ENCODE results near the gene ARL6. TPM values are rescaled to one million over a fixed set of nuclear protein-coding genes. Genes with fewer than 3 reads are reported as not detected.

Gene ARL6, protein sequence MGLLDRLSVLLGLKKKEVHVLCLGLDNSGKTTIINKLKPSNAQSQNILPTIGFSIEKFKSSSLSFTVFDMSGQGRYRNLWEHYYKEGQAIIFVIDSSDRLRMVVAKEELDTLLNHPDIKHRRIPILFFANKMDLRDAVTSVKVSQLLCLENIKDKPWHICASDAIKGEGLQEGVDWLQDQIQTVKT
- total RNA-seq = 4.0 and 8.5 TPM in 2 replicates

GRCh38 chr3:97764407-97765238 lies at the start of gene ARL6:
Gene ARL6, plus strand, starts transcription at chr3:97764758. Its CDS starts 3,350 bp downstream, at chr3:97768108.

DNA sequence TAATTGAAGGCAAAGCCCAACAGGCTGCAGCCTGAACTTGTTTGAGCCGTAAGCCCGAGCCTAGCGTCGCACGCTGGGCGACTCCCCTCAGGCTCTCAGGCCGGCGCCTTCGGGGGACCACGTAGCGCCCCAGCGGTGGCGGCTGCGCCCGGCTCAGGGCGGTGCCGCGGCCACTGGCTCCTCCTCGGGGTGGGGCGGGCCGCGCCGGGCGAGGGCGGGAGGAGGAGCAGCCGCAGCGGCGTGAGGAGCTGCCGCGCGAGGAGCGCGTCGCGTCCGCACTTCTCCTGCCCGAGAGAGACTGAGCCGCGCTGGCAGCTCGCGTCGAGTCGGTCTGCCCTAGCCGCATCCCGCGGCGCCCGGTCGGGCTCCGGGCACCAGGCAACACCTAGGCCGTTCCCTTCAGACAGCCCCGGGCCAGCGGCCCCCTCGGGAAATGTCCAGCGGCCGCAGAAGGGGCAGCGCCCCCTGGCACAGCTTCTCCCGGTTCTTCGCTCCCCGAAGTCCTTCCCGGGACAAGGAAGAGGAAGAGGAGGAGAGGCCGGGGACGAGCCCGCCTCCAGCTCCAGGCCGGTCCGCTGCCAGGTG lies 57.3 kb downstream of the ARL6 start, which contains the start of gene CRYBG3:
Gene CRYBG3, plus strand, starts transcription at position 238 of the 585 bp plus-strand sequence. Its CDS starts 196 bp downstream, at position 434.

Other genes with a start within 250 kb of the ARL6 start
- 11.5 and 15.0 TPM in 2 replicates for gene CRYBG3, start 57.3 kb downstream of the ARL6 start, total RNA-seq
- 28.7 and 38.8 TPM in 2 replicates for gene RIOX2, start 207.7 kb downstream of the ARL6 start, total RNA-seq